HG02970 (cell line): ENCODE results near the gene DDX43.
"Not testable (repeated sequence)": the region's sequence is repeated elsewhere in the genome, so short reads cannot be mapped to it uniquely, and the experiment has no call there.

Experiments used
- ATAC-seq: cut with Tn5 transposase; IDR thresholded peaks from one replicate; pipeline ENCODE4 v1.9.1; 2021; ENCODE audit warnings: mild to moderate bottlenecking, moderate library complexity, moderate number of reproducible peaks; ENCODE audit not compliant: unreplicated experiment, low FRiP score

The DDX43 gene

GRCh38 chr6:73394577-73395354 is at the start of gene DDX43:
DDX43 (plus strand) TSS chr6:73394828; CDS start chr6:73394906, 78 bp downstream.
- ATAC-seq = no peak

- no peak for ATAC-seq
Measured at GRCh38 chr6:73348550-73349204, 46.0 kb upstream of the DDX43 start.

- ATAC-seq = no peak
Measured at GRCh38 chr6:73349311-73349710, 45.3 kb upstream of the DDX43 start.

DNA sequence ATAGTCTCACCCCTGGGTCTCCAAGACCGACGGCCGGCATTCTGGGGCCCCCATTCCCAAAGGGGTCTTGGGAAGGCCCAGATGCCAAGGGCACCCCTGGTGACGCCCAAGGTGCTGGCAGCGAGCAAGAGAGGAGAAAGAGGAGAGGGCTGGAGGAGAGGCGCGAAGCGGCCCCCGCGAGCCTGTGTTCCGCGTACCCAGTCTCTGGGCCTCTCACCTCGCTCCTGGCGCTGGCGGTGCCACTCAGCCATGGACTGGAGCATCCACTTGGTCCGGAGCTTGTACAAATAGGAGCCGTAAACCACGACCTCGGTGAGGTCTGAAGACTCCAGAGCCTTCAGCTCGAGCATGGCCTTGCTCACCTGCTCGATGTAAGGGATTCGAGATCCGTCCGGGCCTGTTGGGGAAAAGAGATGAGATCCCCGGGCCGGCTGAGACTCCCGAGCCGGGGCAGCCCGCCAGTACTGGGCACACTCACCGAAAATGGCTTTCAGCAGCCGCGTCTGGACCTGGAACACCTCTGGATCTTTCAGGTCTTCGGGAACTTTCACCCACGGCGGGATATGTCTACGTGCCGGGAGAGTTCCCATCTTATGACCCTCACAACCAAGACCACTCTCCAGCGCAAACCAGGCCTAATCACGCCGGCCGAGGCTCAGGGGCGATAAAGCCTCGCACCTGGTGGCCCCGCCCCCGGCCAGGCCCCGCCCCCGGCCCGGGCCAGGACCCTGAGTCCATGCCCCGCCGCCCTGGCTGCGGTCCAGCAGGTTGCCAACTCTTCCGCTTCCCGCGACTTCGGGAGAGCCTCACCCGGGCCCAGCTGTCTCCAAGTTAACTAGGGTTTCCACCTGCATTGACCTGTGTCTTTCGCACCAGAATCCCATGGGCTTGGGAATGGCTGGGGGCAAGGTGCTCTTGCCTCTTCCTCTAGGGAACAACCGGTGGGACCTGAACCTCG is 40.7 kb upstream of the DDX43 start, which contains the start of gene DPPA5:
DPPA5 (minus strand) TSS at position 641 of the 958 bp plus-strand sequence; CDS start at position 590, 51 bp downstream.
- ATAC-seq = no peak

DNA sequence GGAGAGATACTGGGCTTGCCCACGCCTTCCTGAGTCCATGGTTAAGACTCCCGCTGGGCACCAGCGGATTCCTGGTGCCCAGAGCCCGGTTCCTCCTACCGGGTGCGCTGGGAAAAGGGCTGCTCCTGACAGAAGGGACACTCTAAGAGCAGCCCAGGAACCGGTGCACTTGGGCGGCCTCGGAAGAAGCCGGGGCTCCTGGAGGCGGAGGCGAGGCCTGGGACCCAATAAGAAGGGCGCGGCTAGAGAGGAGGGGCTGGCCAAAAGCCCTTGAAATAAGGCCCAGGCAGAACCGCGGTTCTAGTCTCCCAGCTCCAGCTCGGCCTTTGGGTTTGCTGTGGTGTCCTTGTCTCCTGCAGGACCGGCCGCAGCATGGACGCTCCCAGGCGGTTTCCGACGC is 32.3 kb upstream of the DDX43 start, which contains the start of gene KHDC3L:
KHDC3L (plus strand) TSS at position 301 of the 400 bp plus-strand sequence; CDS start at position 373, 72 bp downstream.
- ATAC-seq = no peak

DNA sequence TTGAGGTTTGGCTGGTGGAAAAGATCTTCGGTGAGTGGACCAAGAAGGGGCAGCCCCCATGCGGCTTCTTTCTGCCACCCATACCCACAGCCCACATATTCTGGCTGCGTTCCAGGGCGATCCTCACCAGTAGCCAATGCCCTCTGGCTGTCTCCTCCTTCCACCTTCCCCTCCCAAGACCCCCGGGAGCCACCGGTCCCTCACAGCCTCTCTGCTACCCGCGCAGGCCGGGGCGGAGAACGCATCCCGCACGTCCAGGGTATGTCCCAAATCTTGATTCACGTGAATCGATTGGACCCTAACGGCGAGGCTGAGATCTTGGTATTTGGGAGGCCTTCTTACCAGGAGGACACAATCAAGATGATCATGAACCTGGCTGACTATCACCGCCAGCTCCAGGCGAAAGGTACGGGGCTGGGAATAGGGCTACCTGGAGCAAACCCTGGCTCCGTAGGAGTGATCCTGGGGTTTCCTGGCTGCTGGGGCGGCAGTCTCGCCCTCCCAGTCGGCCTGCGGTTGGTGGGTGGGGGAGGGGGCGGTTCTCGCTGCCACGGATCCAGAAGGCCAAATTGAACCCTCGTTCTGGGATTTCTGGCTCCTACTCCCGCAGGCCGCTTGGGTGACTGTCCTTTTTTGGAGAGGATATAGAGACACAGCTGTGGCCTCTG is 31.6 kb upstream of the DDX43 start:
- no peak for ATAC-seq

- no peak for ATAC-seq
Measured at GRCh38 chr6:73363537-73363875, 31.1 kb upstream of the DDX43 start.

- no peak for ATAC-seq
Measured at GRCh38 chr6:73364121-73364520, 30.5 kb upstream of the DDX43 start.

- ATAC-seq = no peak
Measured at GRCh38 chr6:73364549-73364948, 30.1 kb upstream of the DDX43 start.

DNA sequence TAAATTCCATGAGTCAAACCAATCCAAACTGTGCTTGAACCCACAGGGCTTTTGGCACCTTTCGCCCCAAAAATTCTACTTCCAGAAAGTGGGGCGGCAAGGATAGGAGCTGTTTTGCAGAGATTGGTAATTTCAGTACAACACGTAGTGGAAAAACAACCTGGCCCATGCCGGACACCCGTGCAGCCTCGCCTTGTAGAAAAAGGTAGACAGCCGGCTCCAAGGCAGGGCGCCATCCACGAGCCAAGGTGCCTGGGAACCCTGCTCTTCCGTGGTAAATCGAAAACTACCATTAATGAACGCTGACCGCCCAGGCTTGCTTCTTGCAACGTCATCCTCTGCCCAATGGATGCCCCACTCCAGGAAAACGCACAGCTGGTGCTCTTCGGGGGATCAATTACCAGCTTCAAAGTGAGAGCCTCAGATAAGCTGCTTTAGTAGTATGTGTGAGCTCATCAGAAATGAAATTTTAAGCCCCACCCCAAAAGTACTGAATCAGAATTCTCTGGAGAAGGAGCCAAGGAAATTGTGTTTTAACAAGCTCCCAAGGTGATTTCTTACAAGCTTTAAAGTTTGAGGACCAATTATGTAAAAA is 26.8 kb upstream of the DDX43 start:
- no peak for ATAC-seq

GRCh38 chr6:73368675-73369074 is 26.0 kb upstream of the DDX43 start:
- no peak for ATAC-seq

DNA sequence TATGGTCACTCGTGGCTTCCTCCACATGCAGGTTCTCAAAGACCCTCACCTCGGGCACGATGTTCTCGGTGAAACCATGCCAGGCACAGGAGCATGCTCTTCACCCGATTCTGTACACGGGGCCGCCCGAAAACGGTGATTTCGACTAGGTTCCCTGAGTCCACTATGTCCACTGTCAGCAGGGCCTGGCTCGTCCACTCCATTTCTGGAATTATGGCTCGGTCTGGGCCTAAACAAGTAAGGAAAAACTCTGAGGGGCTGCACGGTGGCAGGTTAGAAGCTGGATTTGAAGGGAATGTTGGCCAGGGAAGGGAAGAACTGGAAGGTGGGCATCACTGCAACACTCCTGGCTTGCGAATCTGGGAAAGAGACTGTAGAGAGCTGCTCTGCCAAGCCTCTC is 25.5 kb upstream of the DDX43 start:
- ATAC-seq = no peak

DNA sequence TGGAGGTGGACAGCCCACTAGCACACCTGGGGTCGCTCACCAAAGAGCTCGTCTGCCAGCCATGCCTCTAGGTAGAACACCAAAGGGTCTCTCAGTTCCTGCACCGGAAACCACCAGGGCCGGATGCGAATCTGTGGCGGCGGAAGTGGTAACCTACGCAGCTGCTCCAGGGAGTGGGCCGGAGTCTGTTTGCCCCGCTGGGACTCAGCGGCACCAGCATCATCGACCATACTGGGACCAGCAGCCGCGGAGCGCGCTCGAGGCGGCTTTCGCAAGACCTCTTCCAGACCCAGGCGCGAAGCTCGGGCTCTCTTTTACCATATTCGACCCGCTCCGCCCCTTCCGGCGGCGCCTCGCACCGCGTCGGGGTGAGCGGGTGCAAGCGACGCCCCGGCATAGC is 25.1 kb upstream of the DDX43 start, which contains the start of gene OOEP:
OOEP (minus strand) TSS at position 335 of the 400 bp plus-strand sequence; CDS start at position 230, 105 bp downstream.
- ATAC-seq = no peak

- ATAC-seq = no peak
Measured at GRCh38 chr6:73371984-73372383, 22.6 kb upstream of the DDX43 start.

DNA sequence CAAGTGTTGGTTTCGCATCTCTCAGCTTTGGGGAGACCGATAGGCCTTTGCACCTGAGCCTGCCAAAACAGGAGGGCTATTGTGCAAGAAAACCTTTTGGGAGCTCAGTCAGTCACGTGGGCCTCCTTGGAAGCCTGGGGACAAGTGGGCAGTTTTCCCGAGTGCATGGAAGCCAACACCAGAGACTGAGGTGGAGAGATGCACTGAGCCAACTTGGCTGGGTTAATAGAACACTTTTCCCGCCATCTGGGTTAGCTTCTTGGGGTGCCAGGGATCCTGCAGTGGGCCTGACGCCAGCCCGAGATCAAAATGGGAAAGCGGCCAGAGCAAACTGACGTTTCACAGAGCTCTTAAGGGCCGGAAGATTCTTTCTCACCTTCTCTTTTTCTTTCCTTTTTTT is 22.1 kb upstream of the DDX43 start:
- no peak for ATAC-seq

DNA sequence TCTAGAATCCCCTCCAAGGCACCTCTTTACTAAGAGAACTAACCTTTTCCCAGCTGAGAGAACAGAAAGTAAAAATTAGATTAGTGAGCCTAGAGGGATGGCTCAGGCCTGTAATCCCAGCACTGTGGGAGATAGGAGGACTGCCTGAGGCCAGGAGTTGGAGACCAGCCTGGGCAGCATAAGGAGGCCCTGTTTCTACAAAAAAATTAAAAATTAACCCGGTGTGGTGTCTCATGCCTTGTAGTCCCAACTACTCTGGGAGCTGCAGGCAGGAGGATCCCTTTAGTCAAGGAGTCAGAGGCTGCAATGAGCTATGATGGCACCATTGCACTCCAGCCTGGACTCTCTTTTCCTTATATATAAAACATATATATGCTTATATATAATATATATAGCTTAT is 19.4 kb upstream of the DDX43 start:
- no peak for ATAC-seq

DNA sequence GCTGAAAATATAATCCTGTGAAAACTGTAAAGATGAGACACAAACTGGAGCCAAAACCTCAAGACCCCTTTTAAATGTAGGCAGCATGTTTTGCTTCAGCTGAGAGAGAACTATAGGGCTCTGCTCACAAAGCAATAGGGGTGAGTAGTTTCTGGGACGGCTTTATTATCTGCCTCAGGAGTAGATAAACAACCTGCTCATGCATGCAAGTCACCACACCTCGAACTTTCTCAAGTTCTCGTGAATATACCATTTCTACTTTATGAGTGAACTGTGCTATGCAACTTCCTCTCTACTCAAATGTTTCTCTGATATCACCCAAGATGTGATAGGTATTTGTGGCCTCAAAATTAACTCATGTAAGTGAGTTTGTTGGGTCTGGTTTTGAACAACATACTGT is 17.4 kb upstream of the DDX43 start:
- no peak for ATAC-seq

GRCh38 chr6:73381531-73381930 is 13.1 kb upstream of the DDX43 start:
- not testable (repeated sequence) for ATAC-seq

DNA sequence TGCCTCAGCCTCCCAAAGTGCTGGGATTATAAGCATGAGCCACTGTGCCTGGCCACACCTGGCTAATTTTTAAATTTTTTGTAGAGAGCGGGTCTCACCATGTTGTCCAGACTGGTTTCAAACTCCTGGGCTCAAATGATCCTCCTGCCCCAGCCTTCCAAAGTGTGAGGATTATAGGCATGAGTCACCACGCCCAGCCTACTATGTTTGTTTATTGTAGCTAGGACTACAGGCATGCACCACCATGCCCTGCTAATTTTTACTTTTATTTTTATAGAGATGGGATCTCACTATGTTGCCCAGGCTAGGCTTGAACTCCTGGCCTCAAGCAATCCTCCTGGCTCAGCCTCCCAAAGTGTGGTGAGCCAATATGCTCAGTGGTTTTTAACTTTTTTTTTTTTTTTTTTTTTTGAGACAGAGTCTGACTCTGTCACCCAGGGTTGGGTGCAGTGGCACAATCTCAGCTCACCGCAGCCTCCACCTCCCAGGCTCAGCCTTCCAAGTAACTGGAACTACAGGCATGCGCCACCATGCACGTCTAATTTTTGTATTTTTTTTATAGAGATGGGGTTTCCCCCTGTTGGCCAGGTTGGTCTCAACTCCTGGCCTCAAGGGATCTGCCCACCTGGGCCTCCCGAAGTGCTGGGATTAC is 12.0 kb upstream of the DDX43 start:
- ATAC-seq = no peak
